Activated CD4-positive, CD25-positive, alpha-beta regulatory T cell treated with anti-CD3 and anti-CD28 coated beads, Interleukin-2, amount 50 U/mL, for 72 hours (primary cell): ENCODE data around the gene ITPKB.

ENCODE experiments used
- DNase-seq: peaks from one replicate; pipeline ENCODE4 v3.0.0; 2021

The ITPKB gene

GRCh38 chr1:226682871-226683814 is 55.9 kb downstream of the ITPKB start:
- DNase-seq: no peak

- no peak for DNase-seq
Observed at GRCh38 chr1:226681652-226682493, 57.2 kb downstream of the ITPKB start.

GRCh38 chr1:226680653-226681052 is 58.4 kb downstream of the ITPKB start:
- DNase-seq: no peak

- peak; percentile 71 for DNase-seq
Observed at GRCh38 chr1:226679853-226680516, 59.1 kb downstream of the ITPKB start.

GRCh38 chr1:226679262-226679661 is 59.8 kb downstream of the ITPKB start:
- no peak for DNase-seq

- no peak for DNase-seq
Observed at GRCh38 chr1:226678701-226679100, 60.4 kb downstream of the ITPKB start.

- no peak for DNase-seq
Observed at GRCh38 chr1:226678251-226678650, 60.8 kb downstream of the ITPKB start.

- peak; percentile 63 for DNase-seq
Observed at GRCh38 chr1:226677027-226678020, 61.8 kb downstream of the ITPKB start.

- DNase-seq: no peak
Observed at GRCh38 chr1:226676381-226676780, 62.7 kb downstream of the ITPKB start.

GRCh38 chr1:226675715-226676357 is 63.2 kb downstream of the ITPKB start:
- no peak for DNase-seq

- no peak for DNase-seq
Observed at GRCh38 chr1:226674892-226675714, 64.0 kb downstream of the ITPKB start.

GRCh38 chr1:226672339-226672762 is 66.7 kb downstream of the ITPKB start:
- no peak for DNase-seq

GRCh38 chr1:226671277-226671676 is 67.8 kb downstream of the ITPKB start:
- DNase-seq: no peak

GRCh38 chr1:226670073-226670472 is 69.0 kb downstream of the ITPKB start:
- no peak for DNase-seq

GRCh38 chr1:226668173-226668560 is 70.9 kb downstream of the ITPKB start:
- no peak for DNase-seq

GRCh38 chr1:226666692-226667091 is 72.4 kb downstream of the ITPKB start:
- DNase-seq: no peak

- no peak for DNase-seq
Observed at GRCh38 chr1:226666164-226666506, 72.9 kb downstream of the ITPKB start.

- DNase-seq: no peak
Observed at GRCh38 chr1:226665505-226666163, 73.4 kb downstream of the ITPKB start.

- no peak for DNase-seq
Observed at GRCh38 chr1:226664413-226665101, 74.5 kb downstream of the ITPKB start.
